DMS79 (cell line): ENCODE results near the gene PAM16.

Experiments used
- DNase-seq: peaks from one replicate; lab custom pipeline; 2025; lab: John Stamatoyannopoulos, UW

The PAM16 gene

GRCh38 chr16:4371357-4372000 is 20.4 kb upstream of the PAM16 start, which contains the start of gene VASN:
Gene VASN, plus strand, starts transcription at chr16:4371848. Its CDS starts 9,030 bp downstream, at chr16:4380878.
- DNase-seq, result no peak

DNA sequence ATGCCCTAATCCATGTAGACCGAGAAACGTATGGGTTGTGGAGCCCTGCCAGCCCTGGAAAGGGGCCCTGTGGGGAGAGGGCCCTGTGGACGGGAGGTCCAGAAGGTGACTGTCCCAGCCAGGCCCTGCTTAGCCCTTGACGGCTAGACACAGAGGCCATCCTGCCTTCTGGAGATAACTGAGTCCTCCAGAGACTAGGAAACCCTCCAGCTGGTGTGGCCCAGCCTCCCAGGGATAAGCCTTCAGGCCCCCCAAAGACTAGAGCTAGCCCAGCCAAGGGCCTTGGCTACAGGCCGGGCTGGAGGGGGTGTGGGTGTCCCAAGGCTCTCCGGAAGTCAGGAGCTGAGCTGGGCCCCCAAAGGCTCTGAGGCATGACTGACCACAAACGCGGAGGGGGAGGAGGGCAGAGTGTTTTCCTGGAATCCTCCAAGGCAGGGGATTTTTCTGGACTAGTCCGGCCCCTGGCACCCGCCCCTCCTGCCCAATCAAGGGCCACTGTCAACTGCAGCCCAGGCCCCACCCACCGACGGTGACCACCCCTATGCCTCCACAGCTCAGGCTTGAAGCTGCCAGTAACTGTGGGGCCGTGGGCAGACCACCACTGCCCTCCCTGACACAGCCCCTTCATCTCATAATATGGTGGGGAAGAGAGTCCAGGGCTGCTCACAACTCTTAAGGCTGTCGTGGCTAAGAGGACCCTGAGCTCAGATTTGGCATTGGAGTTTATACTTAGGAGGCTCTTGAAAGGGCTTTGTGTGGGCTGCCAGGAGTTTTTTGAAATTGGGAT is 19.6 kb upstream of the PAM16 start:
- no peak for DNase-seq

DNA sequence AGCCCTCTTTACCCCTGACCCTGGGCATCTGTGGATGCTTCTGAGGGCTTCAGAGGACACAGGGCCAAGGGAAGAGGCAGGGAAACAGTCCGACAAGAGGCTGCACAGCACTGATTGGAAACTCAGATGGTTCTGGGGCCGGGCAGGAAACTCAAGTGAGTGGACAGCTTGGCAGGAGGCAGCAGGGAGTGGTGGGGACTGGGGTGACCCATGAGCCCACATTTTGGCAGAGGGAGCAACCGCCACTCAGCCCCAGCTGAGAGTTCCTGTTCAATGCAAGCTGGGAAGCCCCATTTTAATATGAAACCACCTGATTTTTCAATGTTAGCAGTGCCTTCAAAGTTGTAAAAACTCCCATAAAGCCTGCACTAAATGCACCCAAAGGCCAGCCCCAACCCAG is 19.0 kb upstream of the PAM16 start:
- DNase-seq, result no peak

DNA sequence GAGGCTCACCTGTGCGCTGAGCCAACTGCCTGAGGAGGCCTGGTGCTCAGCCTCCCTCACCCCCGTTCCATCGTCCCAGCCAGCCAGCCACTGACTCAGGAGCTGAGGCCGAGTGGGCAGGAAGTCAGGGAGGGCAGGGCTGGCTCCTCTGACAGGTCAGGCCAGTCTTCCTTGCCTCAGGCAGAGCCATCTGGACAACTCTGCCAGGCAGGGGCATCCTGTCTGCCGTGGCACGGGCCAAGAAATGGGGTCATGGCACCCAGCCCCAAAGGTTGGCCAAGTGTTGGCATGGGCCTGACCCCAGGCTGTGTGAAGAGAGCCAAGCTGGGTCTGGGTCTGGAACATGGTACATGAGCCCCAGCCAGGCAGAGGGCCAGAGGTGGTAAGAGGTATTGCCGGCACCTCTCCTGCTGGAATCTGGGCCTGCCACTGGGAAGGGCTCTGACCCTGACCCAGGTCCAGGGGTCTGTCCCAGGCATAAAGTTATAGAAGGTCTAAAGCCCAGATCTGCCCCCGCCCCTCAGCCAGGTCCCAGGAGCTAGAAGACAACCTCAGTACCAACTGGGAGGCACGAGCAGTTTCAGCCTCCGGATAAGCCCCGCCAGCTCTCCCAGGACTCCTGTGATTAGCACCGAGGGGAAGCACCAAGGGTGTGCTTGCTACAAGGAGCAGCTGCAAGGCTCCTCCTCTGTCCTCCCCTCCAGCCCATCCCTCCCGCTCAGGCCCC is 18.0 kb upstream of the PAM16 start:
- DNase-seq, result no peak

- no peak for DNase-seq
Measured at GRCh38 chr16:4367393-4367856, 16.3 kb upstream of the PAM16 start.

DNA sequence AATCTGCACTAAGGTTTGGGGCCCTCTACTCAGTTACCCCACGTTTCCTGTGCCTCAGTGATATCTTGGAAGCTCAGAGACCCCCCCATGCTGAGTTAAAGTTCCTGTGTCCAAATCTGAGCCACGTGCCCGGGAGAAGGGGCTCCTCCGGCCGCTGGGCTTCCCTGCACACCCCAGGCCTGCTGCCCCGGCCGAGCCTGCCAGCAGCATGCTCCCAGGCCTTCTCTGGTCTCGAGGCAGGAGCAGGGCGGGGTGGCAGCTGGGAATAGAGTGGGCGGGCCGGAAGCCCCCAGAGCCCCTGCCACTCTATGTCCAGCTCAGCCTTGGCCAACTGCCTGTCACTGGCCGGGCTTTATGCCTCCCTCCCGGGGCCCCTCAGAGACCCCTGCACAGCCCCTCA is 14.9 kb upstream of the PAM16 start:
- DNase-seq, result no peak

DNA sequence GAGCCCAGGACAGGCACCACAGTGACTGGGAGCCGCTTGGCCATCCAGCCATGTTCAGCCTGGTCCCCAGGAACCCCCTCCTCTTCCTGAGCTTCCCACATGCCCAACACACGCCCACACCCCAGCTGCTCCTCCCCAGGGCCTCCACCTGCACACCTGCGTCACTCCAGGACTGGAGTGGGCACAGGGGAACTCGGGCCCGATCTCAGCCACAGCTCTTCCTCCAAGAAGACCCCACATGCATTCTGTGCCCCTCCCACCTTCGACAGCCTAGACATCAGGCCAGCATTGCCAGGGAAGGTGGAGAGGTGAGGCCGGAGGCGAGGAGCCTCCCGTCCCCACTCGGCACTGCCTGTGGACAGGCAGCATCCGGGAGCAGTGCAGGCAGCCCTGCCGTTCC is 14.5 kb upstream of the PAM16 start:
- no peak for DNase-seq

DNA sequence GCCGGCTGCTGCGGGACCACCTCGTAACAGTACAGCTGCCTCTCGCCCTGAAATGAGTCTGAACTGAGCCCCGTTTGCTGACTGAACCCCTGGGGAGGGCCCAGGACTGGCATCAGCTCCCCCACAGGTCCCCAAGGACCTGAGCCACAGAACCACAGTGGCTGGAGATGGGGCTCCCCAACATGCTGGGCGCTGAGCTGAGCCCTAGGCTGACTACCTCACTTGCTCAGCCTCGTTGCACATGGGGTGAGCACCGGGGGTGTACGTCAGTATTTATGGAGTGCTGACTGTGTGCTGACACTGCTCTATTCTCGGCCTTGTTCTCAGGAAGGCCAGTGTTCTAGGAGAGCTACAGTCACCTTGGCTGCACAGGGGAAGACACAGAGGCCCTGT is 13.9 kb upstream of the PAM16 start:
- DNase-seq, result no peak

DNA sequence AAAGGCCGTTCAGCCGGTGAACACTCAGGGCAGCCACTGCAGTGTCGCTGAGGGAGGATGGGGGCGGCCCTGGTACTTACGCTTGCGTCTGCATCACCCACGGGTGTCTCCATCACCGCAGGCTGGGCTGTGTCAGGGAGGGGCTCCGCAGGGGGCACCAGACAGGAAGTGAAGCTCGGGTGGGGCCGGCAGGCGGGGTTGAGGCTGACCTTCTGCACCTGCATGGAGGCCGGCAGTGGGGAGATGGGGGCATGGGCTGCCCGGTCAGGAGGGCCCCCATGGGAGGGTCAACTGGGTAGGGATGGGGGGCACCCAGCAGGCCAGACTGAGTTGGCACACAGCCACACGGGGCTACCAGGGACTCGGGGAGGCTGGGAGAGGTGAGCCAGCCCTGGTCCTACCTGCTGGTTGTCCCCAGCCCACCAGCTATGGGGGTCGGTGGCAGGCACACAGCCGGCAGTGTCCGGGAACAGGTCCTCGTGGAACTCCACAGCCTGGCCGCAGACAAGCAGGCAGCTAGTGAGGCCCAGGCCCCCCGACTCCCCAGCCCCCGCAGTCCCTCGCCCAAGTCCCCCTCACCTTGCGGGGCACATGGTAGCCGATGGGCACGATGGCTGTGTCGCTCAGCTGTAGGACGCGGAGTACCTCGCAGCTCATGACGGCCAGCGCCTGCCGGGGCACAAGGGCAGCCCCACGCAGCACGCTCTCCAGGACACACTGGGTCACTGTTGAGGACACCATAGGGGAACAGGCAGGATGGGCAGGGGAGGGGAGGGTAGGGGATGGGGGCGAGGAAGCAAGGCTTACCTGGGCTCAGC is 13.3 kb upstream of the PAM16 start:
- no peak for DNase-seq

DNA sequence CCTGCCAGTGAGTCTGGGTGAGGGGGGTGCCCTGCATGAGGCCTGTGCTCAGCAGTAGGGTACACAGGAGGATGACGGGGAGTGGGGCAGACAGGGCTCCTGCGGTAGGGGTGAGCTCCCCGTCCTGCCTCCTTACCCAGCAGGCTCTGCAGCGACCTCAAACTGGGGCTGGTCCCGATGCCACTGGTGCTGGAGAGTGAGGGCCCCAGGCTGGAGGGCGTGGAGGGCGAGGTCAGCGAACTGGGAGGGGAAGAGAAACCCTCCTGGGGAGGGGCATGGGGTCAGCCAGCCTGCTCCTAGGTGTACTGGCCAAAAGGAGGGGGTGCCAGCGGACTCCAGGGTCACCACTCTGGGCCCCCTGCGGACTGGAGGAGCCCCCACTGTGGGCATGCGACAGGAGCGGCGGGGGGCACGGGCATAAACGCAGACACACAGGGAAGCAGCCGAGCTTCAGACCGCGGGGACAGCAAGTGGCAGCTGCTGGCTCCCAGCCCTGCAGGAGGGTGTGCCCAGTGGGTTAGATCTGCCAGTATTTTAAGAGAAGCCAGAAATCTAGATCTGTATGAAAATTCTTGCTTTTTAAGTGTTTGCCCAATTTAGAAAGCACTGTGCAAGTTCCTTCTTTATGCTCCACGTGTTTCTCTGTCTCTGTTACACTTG is 11.5 kb upstream of the PAM16 start:
- DNase-seq, result no peak

DNA sequence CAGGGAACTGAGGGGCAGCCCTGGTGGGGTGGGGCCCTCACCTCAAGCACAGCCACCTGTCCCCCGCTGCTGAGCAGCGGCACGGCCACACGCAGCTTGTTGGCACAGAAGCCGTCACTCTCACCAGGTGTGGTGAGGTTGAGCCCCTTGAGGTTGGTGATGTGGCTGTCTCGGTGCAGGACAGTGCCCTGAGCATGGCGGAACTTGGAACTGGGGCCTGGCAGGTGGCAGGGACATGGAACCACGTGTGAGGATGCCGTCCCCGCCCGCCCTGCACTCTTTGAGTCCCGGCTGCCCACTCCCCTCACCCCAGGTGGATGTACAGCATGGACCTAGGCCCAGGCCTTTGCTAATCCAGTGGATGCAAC is 10.8 kb upstream of the PAM16 start:
- no peak for DNase-seq

DNA sequence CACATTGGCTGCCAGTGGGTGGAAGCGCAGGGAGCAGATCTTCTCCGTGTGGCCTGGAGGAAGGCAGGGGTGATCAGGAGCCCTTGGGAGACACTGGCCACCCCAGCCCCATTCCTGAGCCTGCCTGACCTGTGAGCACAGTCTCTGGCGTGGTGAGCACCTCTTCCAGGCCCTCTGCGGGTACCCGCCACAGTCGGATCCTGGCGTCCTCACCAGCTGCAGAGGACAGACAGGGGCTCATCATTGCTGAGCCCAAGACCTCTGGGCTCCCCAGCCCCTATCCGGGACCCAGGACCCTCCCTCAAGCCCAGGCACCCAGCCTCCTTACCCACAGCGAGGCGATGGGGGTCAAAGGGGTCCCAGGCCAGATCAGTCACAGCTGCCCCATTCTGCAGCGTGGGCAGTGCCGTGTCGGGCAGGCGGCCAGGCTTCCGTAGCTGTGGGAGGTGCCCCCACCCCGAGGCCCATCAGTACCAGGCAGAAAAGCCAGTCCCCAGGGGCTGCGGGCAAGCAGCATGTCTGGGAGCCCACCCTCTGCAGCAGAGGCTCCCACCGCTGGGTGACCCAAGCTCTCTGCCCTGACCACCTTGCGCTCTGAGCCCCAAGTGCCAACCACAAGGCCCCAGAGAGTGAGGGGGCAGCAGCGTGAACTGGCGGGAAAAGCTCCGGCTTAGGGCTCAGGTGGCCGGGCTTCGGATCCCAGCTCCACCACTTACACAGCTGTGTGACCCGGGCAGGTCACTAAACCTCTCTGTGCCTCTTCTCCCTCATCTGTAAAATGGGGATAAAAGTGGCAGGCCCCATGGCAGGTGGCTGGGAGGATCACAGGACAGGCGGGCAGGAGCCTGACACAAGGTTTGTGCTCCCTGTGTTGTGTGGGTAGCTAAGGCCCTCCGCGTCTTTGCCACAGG is 10.2 kb upstream of the PAM16 start:
- no peak for DNase-seq

DNA sequence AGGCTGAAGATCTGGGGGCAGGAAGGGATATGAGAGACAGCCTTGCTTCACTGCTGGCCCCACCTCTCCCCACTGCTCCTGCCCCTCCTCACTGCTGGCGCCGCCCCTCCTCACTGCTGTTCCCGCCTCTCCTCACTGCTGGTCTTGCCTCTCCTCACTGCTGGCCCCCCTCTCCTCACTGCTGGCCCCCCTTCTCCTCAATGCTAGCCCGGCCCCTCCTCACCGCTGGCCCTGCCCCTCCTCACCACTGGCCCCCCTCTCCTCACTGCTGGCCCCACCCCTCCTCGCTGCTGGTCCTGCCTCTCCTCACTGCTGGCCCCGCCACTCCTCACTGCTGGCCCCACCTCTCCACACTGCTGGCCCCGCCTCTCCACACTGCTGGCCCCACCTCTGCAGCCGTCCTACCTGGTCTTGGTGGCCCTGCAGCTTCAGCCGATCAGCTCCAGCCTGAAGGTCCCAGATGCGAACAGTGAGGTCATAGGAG is 9.5 kb upstream of the PAM16 start:
- DNase-seq, result no peak

DNA sequence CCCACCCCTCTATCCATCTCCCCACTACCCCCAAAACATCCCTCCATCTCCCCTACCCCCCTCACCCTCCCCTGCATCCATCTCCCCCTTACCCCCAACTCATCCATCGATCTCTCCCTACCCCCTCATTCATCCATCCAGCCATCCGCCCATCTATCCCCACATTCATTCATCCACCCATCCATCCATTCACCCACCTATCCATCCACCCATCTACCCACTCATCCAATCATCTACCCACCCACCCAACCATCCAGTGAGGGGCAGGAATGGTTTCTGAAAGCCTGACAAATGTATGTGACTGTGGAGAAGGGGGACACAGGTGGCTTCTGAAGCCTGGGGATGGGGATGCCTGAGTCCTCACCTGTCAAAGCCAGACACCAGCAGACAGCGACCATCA is 8.8 kb upstream of the PAM16 start:
- no peak for DNase-seq

DNA sequence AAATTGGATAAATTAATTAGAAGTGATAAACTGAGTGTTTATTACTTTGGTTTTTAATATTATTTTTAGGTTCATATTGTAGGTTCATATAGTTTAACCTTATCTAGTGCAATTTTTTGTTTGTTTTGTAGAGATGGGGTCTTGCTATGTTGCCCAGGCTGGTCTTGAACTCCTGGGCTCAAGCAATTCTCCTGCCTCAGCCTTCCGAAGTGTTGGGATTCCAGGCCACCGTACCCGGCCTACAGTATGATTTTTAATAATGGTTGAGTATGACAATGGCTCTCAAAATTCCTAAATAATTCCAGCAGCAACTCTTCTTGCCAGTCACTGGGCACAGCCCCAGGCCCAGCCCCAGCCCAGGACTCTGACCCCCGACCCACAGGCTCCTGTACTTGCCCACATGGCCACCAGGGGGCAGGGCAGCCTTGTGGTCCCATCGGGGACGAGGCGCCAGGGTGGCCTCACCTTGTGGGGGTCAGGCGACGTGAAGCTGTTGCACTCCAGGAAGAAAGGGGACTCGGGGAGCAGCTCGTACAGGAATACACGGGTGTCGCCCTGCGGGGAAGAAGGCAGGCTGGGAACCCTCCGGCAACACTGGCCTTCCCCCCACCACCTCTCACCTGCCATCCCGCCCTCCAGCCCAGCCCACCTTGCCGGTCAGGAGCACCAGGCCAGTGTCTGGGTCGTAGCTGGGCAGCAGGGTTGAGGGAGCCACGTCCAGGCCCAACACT is 7.9 kb upstream of the PAM16 start:
- no peak for DNase-seq

- no peak for DNase-seq
Measured at GRCh38 chr16:4358236-4358635, 7.1 kb upstream of the PAM16 start.

- DNase-seq, result no peak
Measured at GRCh38 chr16:4356820-4357219, 5.7 kb upstream of the PAM16 start.

GRCh38 chr16:4354512-4355409 is 3.6 kb upstream of the PAM16 start:
- DNase-seq, result no peak

GRCh38 chr16:4353675-4354074 is 2.6 kb upstream of the PAM16 start:
- no peak for DNase-seq
